Measurements from ENCODE around the gene PLP2. TPM values are rescaled to one million over a fixed set of nuclear protein-coding genes. Genes with fewer than 3 reads are reported as not detected.

The PLP2 gene, protein sequence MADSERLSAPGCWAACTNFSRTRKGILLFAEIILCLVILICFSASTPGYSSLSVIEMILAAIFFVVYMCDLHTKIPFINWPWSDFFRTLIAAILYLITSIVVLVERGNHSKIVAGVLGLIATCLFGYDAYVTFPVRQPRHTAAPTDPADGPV
- 24.6 and 28.7 TPM in 2 replicates for total RNA-seq

DNA sequence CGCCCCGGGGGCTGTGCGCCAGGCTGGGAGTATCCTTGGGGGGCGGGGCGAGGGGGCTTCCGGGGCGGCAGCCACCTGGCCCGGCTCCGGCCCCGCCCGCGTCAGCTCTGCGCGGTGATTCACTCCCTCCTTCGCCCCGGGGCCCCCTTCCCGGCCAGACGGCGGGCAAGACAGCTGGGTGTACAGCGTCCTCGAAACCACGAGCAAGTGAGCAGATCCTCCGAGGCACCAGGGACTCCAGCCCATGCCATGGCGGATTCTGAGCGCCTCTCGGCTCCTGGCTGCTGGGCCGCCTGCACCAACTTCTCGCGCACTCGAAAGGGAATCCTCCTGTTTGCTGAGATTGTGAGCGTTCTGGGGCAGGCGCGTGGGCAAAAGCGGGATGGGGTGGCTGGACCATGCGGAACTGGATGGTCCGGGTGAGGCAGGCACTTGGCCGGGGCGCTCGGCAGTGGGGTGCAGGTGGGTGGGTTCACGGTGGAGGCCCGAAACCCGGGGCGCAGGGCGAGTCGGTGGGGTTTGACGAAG lies at the start of gene PLP2:
Gene PLP2 (plus strand): TSS at position 147 of the 528 bp plus-strand sequence. CDS start 103 bp downstream, at position 250.

DNA sequence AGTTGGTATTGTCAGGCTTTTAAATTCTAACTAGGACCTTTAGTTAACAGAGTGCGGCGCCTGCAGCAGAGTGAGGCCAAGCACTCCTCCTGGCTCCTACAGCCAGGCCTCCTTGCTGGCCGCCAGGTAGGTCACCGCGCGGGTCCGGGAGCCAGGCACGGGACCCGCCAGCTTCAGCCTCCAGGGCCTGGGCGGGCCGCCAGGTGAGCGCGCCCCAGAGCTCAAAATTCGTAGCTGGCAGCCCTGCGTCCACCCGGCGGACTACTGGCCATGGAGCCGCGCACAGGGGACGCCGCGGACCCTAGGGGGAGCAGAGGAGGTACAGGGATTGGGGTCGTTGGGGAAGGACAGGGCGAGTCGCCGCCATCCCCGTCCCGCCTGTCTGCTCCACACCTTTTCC lies 9.1 kb upstream of the PLP2 start, which contains the start of gene MAGIX:
Gene MAGIX (plus strand): TSS at position 139 of the 400 bp plus-strand sequence. CDS start 132 bp downstream, at position 271.

DNA sequence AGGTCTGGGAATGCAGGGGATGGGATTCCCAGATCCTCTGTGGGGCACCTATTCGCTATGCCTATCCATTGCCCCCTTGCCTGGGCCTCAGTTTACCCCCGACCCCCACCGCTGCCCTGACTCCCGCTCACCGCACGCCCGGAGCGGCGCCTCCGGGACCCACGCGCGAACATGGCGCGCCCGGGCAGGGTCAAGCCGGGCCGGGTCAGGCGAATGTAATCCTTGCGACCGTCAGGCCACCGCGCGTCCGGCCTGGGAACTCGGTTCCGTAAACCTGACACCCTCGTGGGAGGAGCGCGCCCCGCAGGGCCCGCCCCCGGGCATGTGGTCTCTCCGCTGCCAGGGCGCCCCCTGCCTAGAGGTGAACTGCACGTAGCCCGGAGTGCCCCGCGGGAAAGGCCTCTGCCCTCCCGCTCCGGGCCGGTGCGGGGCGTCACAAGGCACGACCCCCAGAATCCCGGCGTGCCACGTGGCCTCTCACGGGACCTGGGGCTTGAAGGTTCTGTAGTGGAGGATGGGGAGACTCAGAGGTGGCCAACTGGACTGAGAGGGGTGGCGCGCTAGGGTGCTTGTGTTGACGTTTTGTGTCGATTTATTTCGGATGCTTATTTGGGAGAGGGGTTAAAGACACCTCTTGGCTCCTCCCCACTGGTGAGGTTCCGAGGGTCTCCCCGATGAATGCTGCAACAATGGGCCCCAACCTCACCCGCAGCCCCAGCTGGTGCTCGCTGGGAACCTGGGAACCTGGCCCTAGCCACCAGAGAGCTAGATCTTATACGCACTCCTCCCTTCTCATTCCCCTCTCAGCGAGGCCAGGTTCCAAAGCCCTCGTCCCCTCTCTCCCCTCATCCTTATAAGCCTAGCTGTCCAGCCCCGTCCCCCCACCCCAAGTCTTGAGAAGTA lies 14.7 kb downstream of the PLP2 start, which contains the start of gene PRICKLE3:
Gene PRICKLE3 (minus strand): TSS at position 249 of the 903 bp plus-strand sequence. CDS start 76 bp downstream, at position 173.

DNA sequence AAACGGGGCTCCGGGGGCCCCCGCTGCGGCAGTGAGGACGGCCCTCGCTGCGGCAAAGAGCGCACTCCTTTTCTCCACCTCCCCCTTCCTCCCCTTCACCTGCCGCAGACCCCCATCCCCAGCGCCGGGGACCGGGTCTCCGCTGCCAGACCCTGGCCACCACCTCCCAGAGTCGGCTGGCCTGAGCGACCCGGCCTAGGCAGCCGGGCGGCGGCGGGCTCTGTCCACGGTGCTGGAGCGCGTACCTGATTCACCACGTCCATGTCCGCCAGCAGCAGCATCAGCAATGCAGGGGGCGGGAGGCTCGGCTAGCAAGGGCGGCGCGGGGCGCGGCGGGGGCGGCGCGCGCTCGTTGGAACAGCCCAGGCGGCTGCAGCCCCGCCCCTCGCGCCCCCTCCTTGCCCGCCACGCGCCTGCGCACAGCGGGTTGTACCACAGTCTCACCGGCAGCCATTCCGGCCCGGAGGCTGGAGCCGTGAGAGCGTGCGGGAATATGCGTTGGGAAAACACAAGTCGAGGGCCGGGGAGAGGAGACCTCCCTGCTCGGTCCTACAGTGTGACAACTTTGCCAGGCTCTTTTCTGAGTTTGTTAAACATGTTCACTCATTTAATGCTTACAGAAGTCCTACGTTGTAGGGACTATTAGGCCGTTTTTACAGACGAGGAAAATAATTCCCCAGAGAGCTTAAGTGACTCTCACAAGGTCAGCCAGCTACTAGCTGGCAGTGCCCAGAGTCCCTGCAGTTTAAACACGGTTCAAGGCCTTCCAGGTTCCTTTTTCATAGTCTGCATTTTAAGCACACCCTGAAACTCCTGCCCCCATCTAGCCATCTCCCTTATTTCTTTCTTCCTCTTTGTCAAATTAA lies 28.4 kb downstream of the PLP2 start, which contains the start of gene SYP:
Gene SYP (minus strand): TSS at position 288 of the 866 bp plus-strand sequence. CDS start 7 bp downstream, at position 281.

Other genes starting within 250 kb of the PLP2 start
- 33.1 and 33.4 TPM in 2 replicates for gene OTUD5, start 214.3 kb upstream of the PLP2 start, total RNA-seq
- gene KCND1, start 200.1 kb upstream of the PLP2 start, total RNA-seq = 0.56 and 0.79 TPM in 2 replicates
- gene GRIPAP1, start 169.6 kb upstream of the PLP2 start, total RNA-seq = 27.2 and 39.0 TPM in 2 replicates
- 27.1 and 27.5 TPM in 2 replicates for gene TFE3, start 128.5 kb upstream of the PLP2 start, total RNA-seq
- 0.25 and 0.26 TPM in 2 replicates for gene CCDC120, start 112.9 kb upstream of the PLP2 start, total RNA-seq
- 6.5 and 8.0 TPM in 2 replicates for gene PRAF2, start 97.9 kb upstream of the PLP2 start, total RNA-seq
- 60.1 and 68.4 TPM in 2 replicates for gene WDR45, start 92.0 kb upstream of the PLP2 start, total RNA-seq
- gene GPKOW, start 48.2 kb upstream of the PLP2 start, total RNA-seq = 21.3 and 22.7 TPM in 2 replicates
- 1.3 and 1.6 TPM in 2 replicates for gene MAGIX, start 9.1 kb upstream of the PLP2 start, total RNA-seq
- gene PRICKLE3, start 14.5 kb downstream of the PLP2 start, total RNA-seq = 5.2 and 6.0 TPM in 2 replicates
- gene SYP, start 28.3 kb downstream of the PLP2 start, total RNA-seq = 0.66 and 0.75 TPM in 2 replicates
- gene CACNA1F, start 61.4 kb downstream of the PLP2 start, total RNA-seq = not detected in 2 replicates
- gene CCDC22, start 63.6 kb downstream of the PLP2 start, total RNA-seq = 7.3 and 8.4 TPM in 2 replicates
- not detected in 2 replicates for gene FOXP3, start 92.8 kb downstream of the PLP2 start, total RNA-seq
- 2.9 and 4.8 TPM in 2 replicates for gene PPP1R3F, start 97.9 kb downstream of the PLP2 start, total RNA-seq
- not detected in 2 replicates for gene GAGE10, start 131.7 kb downstream of the PLP2 start, total RNA-seq
- not detected in 2 replicates for gene GAGE12J, start 150.1 kb downstream of the PLP2 start, total RNA-seq
- not detected in 2 replicates for gene GAGE13, start 159.7 kb downstream of the PLP2 start, total RNA-seq